LoVo (cell line): ENCODE measurements around the gene GFER.

ENCODE experiments used
- DNase-seq: peaks from one replicate; pipeline ENCODE4 v3.0.0-alpha.2; 2016; ENCODE audit warnings: low spot score

Gene GFER

GRCh38 chr16:1974157-1975070, 9.6 kb upstream of the GFER start:
- no peak for DNase-seq

- DNase-seq: no peak
These were observed 8.4 kb upstream of the GFER start for GRCh38 chr16:1975432-1976215.

GRCh38 chr16:1976216-1976520, 7.8 kb upstream of the GFER start:
- DNase-seq: no peak

GRCh38 chr16:1976951-1977874, 6.8 kb upstream of the GFER start:
- DNase-seq: no peak

- DNase-seq: no peak
These were observed 6.1 kb upstream of the GFER start for GRCh38 chr16:1977875-1978268.

GRCh38 chr16:1978476-1979120, 5.4 kb upstream of the GFER start:
- DNase-seq: no peak

GRCh38 chr16:1979271-1980029, 4.5 kb upstream of the GFER start:
- DNase-seq: peak; percentile 48

- DNase-seq: no peak
These were observed 3.8 kb upstream of the GFER start for GRCh38 chr16:1980030-1980769.

- DNase-seq: no peak
These were observed 3.3 kb upstream of the GFER start for GRCh38 chr16:1980770-1981087.

- DNase-seq: no peak
These were observed 2.6 kb upstream of the GFER start, which contains the start of gene NOXO1 for GRCh38 chr16:1981398-1981836. TSS of gene NOXO1 (minus strand) at chr16:1981469. CDS start at chr16:1981179, 290 bp downstream.

GRCh38 chr16:1982013-1982433, 2.0 kb upstream of the GFER start:
- no peak for DNase-seq

GRCh38 chr16:1982991-1983543, 926 bp upstream of the GFER start:
- no peak for DNase-seq

GRCh38 chr16:1984347-1985225, 593 bp downstream of the GFER start:
- DNase-seq: no peak

GRCh38 chr16:1985466-1986150, 1.6 kb downstream of the GFER start:
- DNase-seq: no peak

GRCh38 chr16:1987198-1987597, 3.2 kb downstream of the GFER start:
- no peak for DNase-seq

- DNase-seq: no peak
These were observed 5.5 kb downstream of the GFER start, which contains the start of gene SYNGR3 for GRCh38 chr16:1989209-1990100. TSS of gene SYNGR3 (plus strand) at chr16:1989970. CDS start at chr16:1990103, 133 bp downstream.

- DNase-seq: no peak
These were observed 6.0 kb downstream of the GFER start for GRCh38 chr16:1990101-1990350.
